Vagina (tissue), 2 donors: ENCODE results near the gene NLRC4.

ENCODE experiments used
- CTCF ChIP-seq, 3 experiments: fragments of 450-650 bp in 2 of 3; fragments of 200-600 bp in 1 of 3; sonication (generic) in 1 of 3; IDR thresholded peaks; one replicate each; pipeline ENCODE4 v1.5.1; 2017 to 2019; ENCODE audit warnings: antibody characterized with exemption in 3 of 3, mild to moderate bottlenecking in 2 of 3, moderate library complexity in 2 of 3
- POLR2A ChIP-seq, 2 donors: fragments of 450-650 bp; IDR thresholded peaks; one replicate each; pipeline ENCODE4 v1.6.1; 2017; ENCODE audit warnings: antibody characterized with exemption in 2 of 2, mild to moderate bottlenecking in 2 of 2, moderate library complexity in 2 of 2
- POLR2AphosphoS5 ChIP-seq, 2 donors: sonication (generic); formaldehyde crosslinking; IDR thresholded peaks; one replicate each; pipeline ENCODE4 v1.9.0; 2017; ENCODE audit warnings: antibody characterized with exemption in 2 of 2, mild to moderate bottlenecking in 2 of 2, low read depth in 1 of 2; ENCODE audit not compliant: insufficient read depth in 1 of 2

- TF ChIP-seq CTCF (IDR thresholded peaks at IDR 0.05) (no peak), POLR2A (IDR thresholded peaks at IDR 0.05) (no peak), POLR2AphosphoS5 (IDR thresholded peaks at IDR 0.05; ENCODE audit: insufficient read depth in 1 of 2, low read depth in 1 of 2) (no peak)
Measured at GRCh38 chr2:32227492-32227891, 37.2 kb downstream of the NLRC4 start.
